ENCODE results near the gene DCAF6. TPM values are rescaled to one million over a fixed set of nuclear protein-coding genes. Genes with fewer than 3 reads are reported as not detected.
"Not testable (repeated sequence)": the region's sequence is repeated elsewhere in the genome, so short reads cannot be mapped to it uniquely, and the experiment has no call there.

Gene DCAF6, protein sequence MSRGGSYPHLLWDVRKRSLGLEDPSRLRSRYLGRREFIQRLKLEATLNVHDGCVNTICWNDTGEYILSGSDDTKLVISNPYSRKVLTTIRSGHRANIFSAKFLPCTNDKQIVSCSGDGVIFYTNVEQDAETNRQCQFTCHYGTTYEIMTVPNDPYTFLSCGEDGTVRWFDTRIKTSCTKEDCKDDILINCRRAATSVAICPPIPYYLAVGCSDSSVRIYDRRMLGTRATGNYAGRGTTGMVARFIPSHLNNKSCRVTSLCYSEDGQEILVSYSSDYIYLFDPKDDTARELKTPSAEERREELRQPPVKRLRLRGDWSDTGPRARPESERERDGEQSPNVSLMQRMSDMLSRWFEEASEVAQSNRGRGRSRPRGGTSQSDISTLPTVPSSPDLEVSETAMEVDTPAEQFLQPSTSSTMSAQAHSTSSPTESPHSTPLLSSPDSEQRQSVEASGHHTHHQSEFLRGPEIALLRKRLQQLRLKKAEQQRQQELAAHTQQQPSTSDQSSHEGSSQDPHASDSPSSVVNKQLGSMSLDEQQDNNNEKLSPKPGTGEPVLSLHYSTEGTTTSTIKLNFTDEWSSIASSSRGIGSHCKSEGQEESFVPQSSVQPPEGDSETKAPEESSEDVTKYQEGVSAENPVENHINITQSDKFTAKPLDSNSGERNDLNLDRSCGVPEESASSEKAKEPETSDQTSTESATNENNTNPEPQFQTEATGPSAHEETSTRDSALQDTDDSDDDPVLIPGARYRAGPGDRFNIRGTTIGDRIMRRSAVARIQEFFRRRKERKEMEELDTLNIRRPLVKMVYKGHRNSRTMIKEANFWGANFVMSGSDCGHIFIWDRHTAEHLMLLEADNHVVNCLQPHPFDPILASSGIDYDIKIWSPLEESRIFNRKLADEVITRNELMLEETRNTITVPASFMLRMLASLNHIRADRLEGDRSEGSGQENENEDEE
- total RNA-seq (2014; rRNA removed; shearing (Covaris generic)) = 34.7 and 34.8 TPM in 2 replicates

DNA sequence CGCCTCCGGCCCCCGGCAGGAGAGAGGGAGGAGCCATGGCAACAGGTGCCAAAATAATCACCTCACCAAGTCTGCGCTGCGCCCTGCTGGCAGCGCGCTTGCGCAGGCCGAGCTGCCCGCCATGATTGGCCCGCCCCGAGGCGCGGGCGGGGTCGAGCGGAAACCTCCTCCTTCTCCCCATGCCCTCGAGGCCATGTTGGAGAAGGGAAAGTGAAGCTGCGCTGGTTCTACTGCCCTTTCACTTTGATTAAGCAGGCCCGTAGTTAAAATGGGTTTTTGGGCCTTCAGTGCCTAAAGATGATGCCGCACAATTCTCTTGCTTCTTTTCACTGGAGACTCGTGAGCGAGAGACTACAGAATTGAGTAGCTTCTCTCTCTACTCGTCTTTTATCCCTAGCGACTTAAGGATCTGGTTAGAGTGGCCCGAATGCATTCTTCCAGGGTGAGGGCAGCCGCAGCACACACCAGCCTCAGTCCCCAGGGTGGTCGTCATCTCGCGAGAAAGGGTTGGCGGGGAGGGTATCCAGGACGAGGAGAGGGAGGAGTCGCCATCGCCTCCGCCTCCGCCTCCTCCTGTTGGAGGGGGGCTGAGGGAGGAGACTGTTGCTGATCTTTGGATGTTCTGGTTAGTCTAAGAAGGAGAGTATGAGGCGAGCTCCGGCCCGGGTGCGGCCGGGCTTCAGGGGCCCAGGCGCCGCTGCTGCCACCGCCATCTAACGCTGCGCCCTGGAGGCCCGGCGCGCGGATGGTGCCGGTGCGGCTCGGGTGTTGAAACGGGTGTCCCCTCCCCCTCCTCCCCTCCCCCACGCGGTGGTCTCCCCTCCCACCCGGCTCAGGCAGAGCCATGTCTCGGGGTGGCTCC, at the start of gene DCAF6:
TSS of gene DCAF6 (plus strand) at position 616 of the 862 bp plus-strand sequence. CDS start at position 845, 229 bp downstream.
- H3K27me3 ChIP-seq = no peaks in the 10 kb centered on the region
- peak within 1 kb of the TSS; percentile 71 for H3K4me3 ChIP-seq
- no peaks in the 10 kb centered on the region for H3K9me3 ChIP-seq (replicated peaks)
- H3K4me1 ChIP-seq = no peaks in the 10 kb centered on the region; the same call in 1 of the 2 replicates
- no peaks in the 10 kb centered on the region for H3K36me3 ChIP-seq
- peak; percentile 97 for DNase-seq
- H3K27ac ChIP-seq = peak within 1 kb of the TSS; percentile 97

DNA sequence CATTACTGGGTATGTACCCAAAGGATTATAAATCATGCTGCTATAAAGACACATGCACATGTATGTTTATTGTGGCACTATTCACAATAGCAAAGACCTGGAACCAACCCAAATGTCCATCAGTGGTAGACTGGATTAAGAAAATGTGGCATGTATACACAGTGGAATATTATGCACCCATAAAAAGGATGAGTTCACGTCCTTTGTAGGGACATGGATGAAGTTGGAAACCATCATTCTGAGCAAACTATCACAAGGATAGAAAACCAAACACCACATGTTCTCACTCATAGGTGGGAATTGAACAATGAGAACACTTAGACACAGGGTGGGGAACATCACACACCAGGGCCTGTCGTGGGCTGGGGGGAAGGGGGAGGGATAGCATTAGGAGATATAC, 49.3 kb upstream of the DCAF6 start:
- not testable (repeated sequence) for H3K27me3 ChIP-seq; H3K27ac ChIP-seq; H3K4me3 ChIP-seq; H3K9me3 ChIP-seq (replicated peaks); H3K36me3 ChIP-seq; DNase-seq; H3K4me1 ChIP-seq

GRCh38 chr1:167890400-167890799, 46.1 kb upstream of the DCAF6 start:
- Histone ChIP-seq H3K27me3 (no peaks in the 10 kb centered on the region), H3K9me3 (replicated peaks) (no peaks in the 10 kb centered on the region; the same call in 1 of the 2 replicates), H3K36me3 (no peaks in the 10 kb centered on the region), H3K4me1 (no peaks in the 10 kb centered on the region), H3K4me3 (no peak overlapping the region), H3K27ac (no peak overlapping the region)
- no peak for DNase-seq

DNA sequence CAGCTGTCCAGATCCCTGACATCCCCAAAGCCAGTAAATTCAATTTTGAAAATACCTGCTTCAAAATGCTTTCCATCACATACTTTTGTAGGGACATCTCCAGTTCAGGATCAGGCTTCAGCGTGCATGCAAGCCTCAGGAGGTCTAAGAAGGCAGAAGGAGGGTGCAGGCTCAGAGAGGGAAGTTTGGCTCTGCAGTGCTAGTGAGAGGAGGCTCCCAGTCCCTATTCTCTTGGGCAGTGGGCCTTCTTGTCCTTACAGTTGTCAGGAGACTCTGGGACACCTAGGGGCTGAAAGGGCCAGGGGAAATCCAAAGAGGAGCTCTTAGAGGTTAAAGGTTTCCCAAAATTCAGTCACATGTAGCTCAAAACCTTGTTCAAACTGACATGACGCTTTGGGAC, 42.7 kb upstream of the DCAF6 start:
- no peaks in the 10 kb centered on the region for H3K27me3 ChIP-seq
- H3K9me3 ChIP-seq (replicated peaks) = no peaks in the 10 kb centered on the region
- no peak overlapping the region for H3K27ac ChIP-seq

GRCh38 chr1:167898578-167899222, 37.8 kb upstream of the DCAF6 start:
- no peak for DNase-seq
- Histone ChIP-seq H3K4me1 (no peaks in the 10 kb centered on the region; the same call in 1 of the 2 replicates), H3K4me3 (no peak overlapping the region), H3K27me3 (no peaks in the 10 kb centered on the region), H3K9me3 (replicated peaks) (no peaks in the 10 kb centered on the region), H3K36me3 (no peaks in the 10 kb centered on the region), H3K27ac (no peak overlapping the region)

More for the DNA sequence above, 42.7 kb upstream of the DCAF6 start:
- no peaks in the 10 kb centered on the region for H3K4me1 ChIP-seq
- H3K4me3 ChIP-seq = no peak overlapping the region
- DNase-seq = no peak
- no peaks in the 10 kb centered on the region for H3K36me3 ChIP-seq

GRCh38 chr1:167899253-167899681, 37.2 kb upstream of the DCAF6 start:
- H3K4me1 ChIP-seq = peaks cover under 1% of the 10 kb centered on the region; the same call in 1 of the 2 replicates
- H3K27me3 ChIP-seq = no peaks in the 10 kb centered on the region
- no peaks in the 10 kb centered on the region for H3K36me3 ChIP-seq
- H3K9me3 ChIP-seq (replicated peaks) = no peaks in the 10 kb centered on the region
- H3K4me3 ChIP-seq = no peak overlapping the region
- DNase-seq = no peak
- no peak overlapping the region for H3K27ac ChIP-seq

DNA sequence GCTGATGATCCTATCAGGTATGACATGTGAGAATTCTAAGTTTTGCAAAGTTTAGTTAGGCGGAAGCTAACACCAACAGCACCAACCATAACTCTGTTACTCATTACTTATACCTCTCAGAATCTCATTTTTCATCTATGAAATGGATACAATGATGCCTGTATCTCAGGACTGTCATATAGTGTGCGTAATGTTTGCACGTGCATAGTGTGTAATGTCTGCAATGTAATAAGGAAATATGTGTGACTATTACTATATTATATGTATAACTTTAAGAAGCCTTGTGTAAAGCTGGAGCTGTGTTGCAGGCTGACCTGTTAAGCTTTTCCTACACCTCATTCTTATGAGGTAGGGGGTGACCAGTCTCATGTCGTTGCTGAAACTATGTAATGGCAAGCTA, 35.6 kb upstream of the DCAF6 start:
- Histone ChIP-seq H3K36me3 (no peaks in the 10 kb centered on the region), H3K9me3 (replicated peaks) (no peaks in the 10 kb centered on the region), H3K27me3 (no peaks in the 10 kb centered on the region), H3K4me3 (no peak overlapping the region), H3K27ac (no peak overlapping the region), H3K4me1 (peaks cover 17% of the 10 kb centered on the region)
- DNase-seq = no peak

DNA sequence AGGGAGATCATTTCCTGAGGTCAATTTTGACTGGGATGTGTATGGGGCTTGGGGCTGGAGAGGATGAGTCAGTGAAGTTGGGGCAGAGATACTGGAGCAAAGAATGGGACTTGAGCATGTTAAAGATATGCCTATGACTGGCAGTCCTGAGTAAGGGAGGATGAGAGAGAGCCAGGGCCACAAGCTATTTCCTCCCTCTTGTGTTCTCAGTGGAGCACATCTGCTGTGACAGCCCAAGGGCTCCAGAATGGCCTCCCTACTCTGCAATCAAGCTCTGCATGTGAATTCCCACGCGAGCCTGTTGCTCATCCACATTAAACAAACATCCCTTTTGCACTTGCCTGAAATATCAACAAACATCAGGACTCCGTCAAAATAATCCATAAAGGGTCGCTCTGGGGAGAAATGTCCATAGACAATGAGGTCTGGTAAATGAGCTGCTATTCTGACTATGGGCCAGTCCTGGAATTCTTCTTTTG, 31.8 kb upstream of the DCAF6 start:
- peak; percentile 36 to 61 for DNase-seq
- H3K27ac ChIP-seq = peak overlapping the region; percentile 71

DNA sequence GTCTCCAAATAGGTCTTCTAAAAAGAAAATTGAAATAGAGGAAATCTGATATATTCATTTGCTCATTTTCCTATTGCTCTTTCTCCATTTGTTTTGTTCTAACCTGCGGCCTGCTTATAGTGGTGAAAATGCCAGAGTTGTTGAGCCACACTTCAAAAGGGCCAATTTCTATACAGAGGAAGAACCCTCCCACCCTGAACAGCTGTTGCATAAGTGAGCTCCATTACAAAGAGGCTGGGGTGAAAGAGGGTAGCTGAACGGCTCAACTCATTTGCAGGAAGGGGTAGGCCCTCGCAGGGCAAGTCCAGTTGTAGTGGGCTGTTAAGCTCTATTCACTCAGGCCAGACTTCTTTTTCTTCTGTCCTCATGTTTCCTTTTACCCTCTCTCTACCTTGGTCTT, 31.3 kb upstream of the DCAF6 start:
- H3K4me3 ChIP-seq = 0 out of 2 replicates have a peak overlapping the region, but pooled peaks have one; percentile 9
- peak overlapping the region; percentile 71 for H3K27ac ChIP-seq
- peak; percentile 84 to 91 for DNase-seq

More for the DNA sequence above, 31.8 kb upstream of the DCAF6 start:
- 0 out of 2 replicates have a peak overlapping the region, but pooled peaks have one; percentile 9 for H3K4me3 ChIP-seq
- H3K27me3 ChIP-seq = no peaks in the 10 kb centered on the region
- no peaks in the 10 kb centered on the region for H3K9me3 ChIP-seq (replicated peaks)
- peaks cover 19% of the 10 kb centered on the region for H3K4me1 ChIP-seq
- H3K36me3 ChIP-seq = no peaks in the 10 kb centered on the region

DNA sequence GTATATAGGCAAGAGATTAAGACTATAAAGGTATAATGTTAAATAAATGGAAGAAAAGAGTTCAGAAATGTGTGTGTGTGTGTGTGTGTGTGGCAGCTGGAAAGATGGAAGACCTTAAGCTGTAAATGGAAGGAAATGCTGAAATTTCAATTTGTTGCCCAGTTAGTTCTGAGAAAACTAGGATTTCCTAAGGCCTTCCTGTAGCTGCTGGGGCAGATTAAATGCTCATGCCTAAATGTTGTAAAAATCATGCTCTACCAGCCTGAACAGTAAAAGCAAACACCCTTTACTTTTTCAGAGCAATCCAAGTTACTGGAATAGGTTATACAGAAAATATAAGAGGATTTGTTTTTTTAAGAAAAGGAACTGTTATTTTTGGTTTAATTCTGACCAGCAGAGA, 30.8 kb upstream of the DCAF6 start:
- H3K27ac ChIP-seq = peak overlapping the region; percentile 71
- DNase-seq = no peak

More for the DNA sequence above, 31.3 kb upstream of the DCAF6 start:
- Histone ChIP-seq H3K9me3 (replicated peaks) (no peaks in the 10 kb centered on the region), H3K36me3 (no peaks in the 10 kb centered on the region), H3K27me3 (no peaks in the 10 kb centered on the region), H3K4me1 (peaks cover 19% of the 10 kb centered on the region)

GRCh38 chr1:167909691-167910180, 26.7 kb upstream of the DCAF6 start:
- Histone ChIP-seq H3K36me3 (no peaks in the 10 kb centered on the region), H3K27ac (no peak overlapping the region)
- DNase-seq = no peak

More for the DNA sequence above, 30.8 kb upstream of the DCAF6 start:
- peaks cover 19% of the 10 kb centered on the region for H3K4me1 ChIP-seq
- 0 out of 2 replicates have a peak, but pooled peaks cover 3% of the 10 kb centered on the region for H3K9me3 ChIP-seq (replicated peaks)
- no peaks in the 10 kb centered on the region for H3K36me3 ChIP-seq
- no peaks in the 10 kb centered on the region for H3K27me3 ChIP-seq
- H3K4me3 ChIP-seq = no peak overlapping the region

GRCh38 chr1:167910530-167910929, 26.0 kb upstream of the DCAF6 start:
- Histone ChIP-seq H3K27ac (no peak overlapping the region), H3K4me3 (no peak overlapping the region), H3K36me3 (no peaks in the 10 kb centered on the region), H3K4me1 (peaks cover 5% of the 10 kb centered on the region), H3K27me3 (no peaks in the 10 kb centered on the region), H3K9me3 (replicated peaks) (0 out of 2 replicates have a peak, but pooled peaks cover 3% of the 10 kb centered on the region)
- no peak for DNase-seq

More at GRCh38 chr1:167909691-167910180, 26.7 kb upstream of the DCAF6 start:
- Histone ChIP-seq H3K9me3 (replicated peaks) (0 out of 2 replicates have a peak, but pooled peaks cover 3% of the 10 kb centered on the region), H3K4me3 (no peak overlapping the region), H3K27me3 (no peaks in the 10 kb centered on the region), H3K4me1 (peaks cover 13% of the 10 kb centered on the region)

DNA sequence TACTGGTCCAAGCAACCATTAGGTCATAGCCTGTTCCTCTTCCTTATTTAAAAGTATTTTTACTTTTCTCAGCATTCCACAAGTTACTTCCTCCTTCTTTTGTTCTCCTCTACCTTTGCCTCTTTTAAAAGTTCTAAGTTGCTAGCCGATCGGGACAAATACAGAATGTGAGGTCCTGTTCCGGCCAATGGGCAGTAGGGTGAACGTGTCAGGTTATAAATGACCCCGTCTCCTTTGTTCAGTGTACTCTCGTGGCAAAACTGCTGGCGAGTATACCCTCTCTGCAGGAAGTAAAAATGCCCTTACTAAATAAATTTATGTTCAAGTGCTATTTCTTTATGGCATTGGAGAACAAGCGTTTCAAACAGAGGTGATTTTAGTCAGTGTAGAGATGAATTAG, 25.1 kb upstream of the DCAF6 start:
- H3K4me1 ChIP-seq = no peaks in the 10 kb centered on the region
- no peak overlapping the region for H3K4me3 ChIP-seq
- 0 out of 2 replicates have a peak, but pooled peaks cover 3% of the 10 kb centered on the region for H3K9me3 ChIP-seq (replicated peaks)
- no peaks in the 10 kb centered on the region for H3K27me3 ChIP-seq
- no peaks in the 10 kb centered on the region; the same call in 1 of the 2 replicates for H3K36me3 ChIP-seq
- H3K27ac ChIP-seq = no peak overlapping the region
- DNase-seq = no peak
